WTC11 (cell line): ENCODE measurements around the gene COPS4. TPM values are rescaled to one million over a fixed set of nuclear protein-coding genes. Genes with fewer than 3 reads are reported as not detected.

Source experiments
- ATAC-seq: fragments of 200-7000 bp; cut with Tn5 transposase; 2 replicates; pipeline ENCODE4 v1.10.0; 2021; ENCODE audit warnings: mild to moderate bottlenecking, moderate library complexity
- CTCF ChIA-PET: fragments of 300-600 bp; sonication (Branson Sonifier 250); formaldehyde crosslinking; loops from one replicate; lab custom pipeline; 2021; ENCODE audit warnings: antibody characterized with exemption; lab: Charles Lee
- POLR2A ChIA-PET: fragments of 350-600 bp; sonication (Branson Sonifier 250); formaldehyde crosslinking; loops from one replicate; lab custom pipeline; 2021; ENCODE audit warnings: antibody characterized with exemption; lab: Charles Lee
- DNase-seq: peaks from one replicate; pipeline ENCODE4 v3.0.0; 2021; ENCODE audit warnings: low spot score
- H3K27ac Mint-ChIP-seq: 2 replicates; pipeline ENCODE4 v1.8.0; 2021; ENCODE audit warnings: mixed read lengths
- H3K27me3 Mint-ChIP-seq: 2 replicates; pipeline ENCODE4 v1.8.0; 2021; ENCODE audit warnings: low read depth, mild to moderate bottlenecking, moderate library complexity, mixed read lengths
- H3K36me3 Mint-ChIP-seq: 2 replicates; pipeline ENCODE4 v1.8.0; 2021; ENCODE audit warnings: mixed read lengths
- H3K4me1 Mint-ChIP-seq: 2 replicates; pipeline ENCODE4 v1.8.0; 2022; ENCODE audit warnings: mixed read lengths
- H3K4me3 Mint-ChIP-seq: 2 replicates; pipeline ENCODE4 v1.8.0; 2021; ENCODE audit warnings: mild to moderate bottlenecking, moderate library complexity, mixed read lengths
- H3K9me3 Mint-ChIP-seq: 2 replicates; pipeline ENCODE4 v1.8.0; 2021; ENCODE audit warnings: mixed read lengths
- ELF4 ChIP-seq: sonication (generic); formaldehyde crosslinking; IDR thresholded peaks from 2 replicates; pipeline ENCODE4 v1.8.1; 2022; ENCODE audit warnings: low read depth, mild to moderate bottlenecking, moderate library complexity, missing genetic modification reagents
- RORB ChIP-seq: fragments of 250-450 bp; sonication (Bioruptor Pico); IDR thresholded peaks from 2 replicates; pipeline ENCODE4 v1.9.0; 2021; ENCODE audit warnings: mild to moderate bottlenecking
- SMAD4 ChIP-seq: sonication (generic); formaldehyde crosslinking; IDR thresholded peaks from 2 replicates; pipeline ENCODE4 v1.8.0; 2022; ENCODE audit warnings: mild to moderate bottlenecking, missing genetic modification reagents
- ZNF416 ChIP-seq: fragments of 250-450 bp; sonication (Bioruptor Pico); IDR thresholded peaks from 2 replicates; pipeline ENCODE4 v1.9.0; 2021; ENCODE audit warnings: mild to moderate bottlenecking, inconsistent platforms
- total RNA-seq: library from RNA; stranded (reverse); gene quantifications from 3 replicates; pipeline ENCODE4 v1.2.3, GENCODE V29; 2021
- TF ChIP-seq, protein P1 (sequence below): sonication (generic); formaldehyde crosslinking; IDR thresholded peaks from 2 replicates; pipeline ENCODE4 v1.8.0; 2022; ENCODE audit warnings: mild to moderate bottlenecking, missing genetic modification reagents
- TF ChIP-seq, protein P2 (sequence below): fragments of 250-450 bp; sonication (Bioruptor Pico); IDR thresholded peaks from 2 replicates; pipeline ENCODE4 v1.9.0; 2021; ENCODE audit warnings: mild to moderate bottlenecking
- TF ChIP-seq, protein P3 (sequence below): fragments of 250-450 bp; sonication (Bioruptor Pico); IDR thresholded peaks from 2 replicates; pipeline ENCODE4 v1.9.0; 2021; ENCODE audit warnings: moderate library complexity, mild to moderate bottlenecking, inconsistent platforms, borderline replicate concordance
- TF ChIP-seq, protein P4 (sequence below): sonication (generic); formaldehyde crosslinking; IDR thresholded peaks from 2 replicates; pipeline ENCODE4 v1.8.1; 2022; ENCODE audit warnings: low read depth, missing genetic modification reagents, borderline replicate concordance
- TF ChIP-seq, protein P5 (sequence below): sonication (generic); formaldehyde crosslinking; IDR thresholded peaks from 2 replicates; pipeline ENCODE4 v1.8.0; 2022; ENCODE audit warnings: missing genetic modification reagents
- TF ChIP-seq, protein P6 (sequence below): fragments of 250-450 bp; sonication (Bioruptor Pico); IDR thresholded peaks from 2 replicates; pipeline ENCODE4 v1.9.0; 2021; ENCODE audit warnings: mild to moderate bottlenecking, borderline replicate concordance
- TF ChIP-seq, protein P7 (sequence below): sonication (generic); formaldehyde crosslinking; IDR thresholded peaks from 2 replicates; pipeline ENCODE4 v1.8.1; 2022; ENCODE audit warnings: low read depth, mild to moderate bottlenecking, moderate library complexity, missing genetic modification reagents, borderline replicate concordance
- TF ChIP-seq, protein P8 (sequence below): sonication (generic); formaldehyde crosslinking; conservative IDR thresholded peaks from 2 replicates; pipeline ENCODE4 v1.8.1; 2023; ENCODE audit warnings: mild to moderate bottlenecking, low read depth, missing genetic modification reagents, moderate library complexity

COPS4 gene
- total RNA-seq, 1 experiment from 2014 or later = 30.9 TPM

DNA sequence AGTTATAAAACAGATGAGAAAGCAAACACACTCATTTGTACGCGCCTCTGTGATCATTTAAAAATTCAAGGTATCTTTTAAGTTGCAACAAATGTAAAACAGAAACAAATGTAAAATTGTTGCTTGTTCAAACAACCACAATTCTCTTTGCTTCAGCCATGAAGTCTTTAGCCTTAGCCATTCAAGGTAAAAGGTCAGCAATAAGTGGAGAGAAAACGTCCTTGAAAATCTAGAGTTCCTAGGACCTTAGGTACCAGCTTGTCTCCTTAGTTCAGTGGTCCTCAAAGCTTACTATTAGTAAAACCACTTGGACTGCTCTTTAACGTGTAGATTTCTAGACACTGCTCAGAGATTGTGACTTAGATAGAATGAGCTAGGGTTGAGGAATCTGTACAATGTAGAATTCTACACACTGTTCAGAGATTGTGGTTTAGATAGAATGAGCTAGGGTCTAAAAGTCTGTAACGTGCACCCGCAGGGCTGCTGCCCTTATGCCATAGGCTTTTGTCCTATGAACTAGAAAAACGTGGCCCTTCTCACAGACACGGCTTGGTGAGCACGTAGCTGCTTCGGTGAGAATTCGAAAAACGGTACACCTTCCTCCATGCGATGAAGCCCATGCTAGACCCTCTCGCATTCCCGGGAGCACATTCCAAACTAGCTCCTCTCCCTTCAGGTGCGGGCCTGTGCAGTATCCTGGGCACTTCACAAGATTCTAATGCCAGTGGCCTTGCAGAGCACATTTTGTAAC is 77.9 kb downstream of the COPS4 start:
- no peaks in the 10 kb centered on the region for H3K9me3 Mint-ChIP-seq
- TF ChIP-seq, protein P1, sequence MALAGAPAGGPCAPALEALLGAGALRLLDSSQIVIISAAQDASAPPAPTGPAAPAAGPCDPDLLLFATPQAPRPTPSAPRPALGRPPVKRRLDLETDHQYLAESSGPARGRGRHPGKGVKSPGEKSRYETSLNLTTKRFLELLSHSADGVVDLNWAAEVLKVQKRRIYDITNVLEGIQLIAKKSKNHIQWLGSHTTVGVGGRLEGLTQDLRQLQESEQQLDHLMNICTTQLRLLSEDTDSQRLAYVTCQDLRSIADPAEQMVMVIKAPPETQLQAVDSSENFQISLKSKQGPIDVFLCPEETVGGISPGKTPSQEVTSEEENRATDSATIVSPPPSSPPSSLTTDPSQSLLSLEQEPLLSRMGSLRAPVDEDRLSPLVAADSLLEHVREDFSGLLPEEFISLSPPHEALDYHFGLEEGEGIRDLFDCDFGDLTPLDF (CRISPR knock-in tag) = no peak
- TF ChIP-seq, protein P2, sequence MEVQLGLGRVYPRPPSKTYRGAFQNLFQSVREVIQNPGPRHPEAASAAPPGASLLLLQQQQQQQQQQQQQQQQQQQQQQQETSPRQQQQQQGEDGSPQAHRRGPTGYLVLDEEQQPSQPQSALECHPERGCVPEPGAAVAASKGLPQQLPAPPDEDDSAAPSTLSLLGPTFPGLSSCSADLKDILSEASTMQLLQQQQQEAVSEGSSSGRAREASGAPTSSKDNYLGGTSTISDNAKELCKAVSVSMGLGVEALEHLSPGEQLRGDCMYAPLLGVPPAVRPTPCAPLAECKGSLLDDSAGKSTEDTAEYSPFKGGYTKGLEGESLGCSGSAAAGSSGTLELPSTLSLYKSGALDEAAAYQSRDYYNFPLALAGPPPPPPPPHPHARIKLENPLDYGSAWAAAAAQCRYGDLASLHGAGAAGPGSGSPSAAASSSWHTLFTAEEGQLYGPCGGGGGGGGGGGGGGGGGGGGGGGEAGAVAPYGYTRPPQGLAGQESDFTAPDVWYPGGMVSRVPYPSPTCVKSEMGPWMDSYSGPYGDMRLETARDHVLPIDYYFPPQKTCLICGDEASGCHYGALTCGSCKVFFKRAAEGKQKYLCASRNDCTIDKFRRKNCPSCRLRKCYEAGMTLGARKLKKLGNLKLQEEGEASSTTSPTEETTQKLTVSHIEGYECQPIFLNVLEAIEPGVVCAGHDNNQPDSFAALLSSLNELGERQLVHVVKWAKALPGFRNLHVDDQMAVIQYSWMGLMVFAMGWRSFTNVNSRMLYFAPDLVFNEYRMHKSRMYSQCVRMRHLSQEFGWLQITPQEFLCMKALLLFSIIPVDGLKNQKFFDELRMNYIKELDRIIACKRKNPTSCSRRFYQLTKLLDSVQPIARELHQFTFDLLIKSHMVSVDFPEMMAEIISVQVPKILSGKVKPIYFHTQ (CRISPR knock-in tag) = no peak
- TF ChIP-seq, protein P3, sequence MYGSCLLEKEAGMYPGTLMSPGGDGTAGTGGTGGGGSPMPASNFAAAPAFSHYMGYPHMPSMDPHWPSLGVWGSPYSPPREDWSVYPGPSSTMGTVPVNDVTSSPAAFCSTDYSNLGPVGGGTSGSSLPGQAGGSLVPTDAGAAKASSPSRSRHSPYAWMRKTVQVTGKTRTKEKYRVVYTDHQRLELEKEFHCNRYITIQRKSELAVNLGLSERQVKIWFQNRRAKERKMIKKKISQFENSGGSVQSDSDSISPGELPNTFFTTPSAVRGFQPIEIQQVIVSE (CRISPR knock-in tag) = no peak
- TF ChIP-seq, protein P4, sequence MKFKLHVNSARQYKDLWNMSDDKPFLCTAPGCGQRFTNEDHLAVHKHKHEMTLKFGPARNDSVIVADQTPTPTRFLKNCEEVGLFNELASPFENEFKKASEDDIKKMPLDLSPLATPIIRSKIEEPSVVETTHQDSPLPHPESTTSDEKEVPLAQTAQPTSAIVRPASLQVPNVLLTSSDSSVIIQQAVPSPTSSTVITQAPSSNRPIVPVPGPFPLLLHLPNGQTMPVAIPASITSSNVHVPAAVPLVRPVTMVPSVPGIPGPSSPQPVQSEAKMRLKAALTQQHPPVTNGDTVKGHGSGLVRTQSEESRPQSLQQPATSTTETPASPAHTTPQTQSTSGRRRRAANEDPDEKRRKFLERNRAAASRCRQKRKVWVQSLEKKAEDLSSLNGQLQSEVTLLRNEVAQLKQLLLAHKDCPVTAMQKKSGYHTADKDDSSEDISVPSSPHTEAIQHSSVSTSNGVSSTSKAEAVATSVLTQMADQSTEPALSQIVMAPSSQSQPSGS (CRISPR knock-in tag) = no peak
- TF ChIP-seq ZNF416 (CRISPR knock-in tag) = no peak
- TF ChIP-seq RORB (CRISPR knock-in tag) = no peak
- TF ChIP-seq, protein P5, sequence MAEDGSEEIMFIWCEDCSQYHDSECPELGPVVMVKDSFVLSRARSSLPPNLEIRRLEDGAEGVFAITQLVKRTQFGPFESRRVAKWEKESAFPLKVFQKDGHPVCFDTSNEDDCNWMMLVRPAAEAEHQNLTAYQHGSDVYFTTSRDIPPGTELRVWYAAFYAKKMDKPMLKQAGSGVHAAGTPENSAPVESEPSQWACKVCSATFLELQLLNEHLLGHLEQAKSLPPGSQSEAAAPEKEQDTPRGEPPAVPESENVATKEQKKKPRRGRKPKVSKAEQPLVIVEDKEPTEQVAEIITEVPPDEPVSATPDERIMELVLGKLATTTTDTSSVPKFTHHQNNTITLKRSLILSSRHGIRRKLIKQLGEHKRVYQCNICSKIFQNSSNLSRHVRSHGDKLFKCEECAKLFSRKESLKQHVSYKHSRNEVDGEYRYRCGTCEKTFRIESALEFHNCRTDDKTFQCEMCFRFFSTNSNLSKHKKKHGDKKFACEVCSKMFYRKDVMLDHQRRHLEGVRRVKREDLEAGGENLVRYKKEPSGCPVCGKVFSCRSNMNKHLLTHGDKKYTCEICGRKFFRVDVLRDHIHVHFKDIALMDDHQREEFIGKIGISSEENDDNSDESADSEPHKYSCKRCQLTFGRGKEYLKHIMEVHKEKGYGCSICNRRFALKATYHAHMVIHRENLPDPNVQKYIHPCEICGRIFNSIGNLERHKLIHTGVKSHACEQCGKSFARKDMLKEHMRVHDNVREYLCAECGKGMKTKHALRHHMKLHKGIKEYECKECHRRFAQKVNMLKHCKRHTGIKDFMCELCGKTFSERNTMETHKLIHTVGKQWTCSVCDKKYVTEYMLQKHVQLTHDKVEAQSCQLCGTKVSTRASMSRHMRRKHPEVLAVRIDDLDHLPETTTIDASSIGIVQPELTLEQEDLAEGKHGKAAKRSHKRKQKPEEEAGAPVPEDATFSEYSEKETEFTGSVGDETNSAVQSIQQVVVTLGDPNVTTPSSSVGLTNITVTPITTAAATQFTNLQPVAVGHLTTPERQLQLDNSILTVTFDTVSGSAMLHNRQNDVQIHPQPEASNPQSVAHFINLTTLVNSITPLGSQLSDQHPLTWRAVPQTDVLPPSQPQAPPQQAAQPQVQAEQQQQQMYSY (CRISPR knock-in tag) = no peak
- TF ChIP-seq, all 79 proteins: peak for 0
- ChIA-PET CTCF (interaction anchor here (0.7 to 2.1 kb wide), 3 partner anchors 39 to 148 kb away, joined by 3 to 5 read pairs (median 3); no protein-coding TSS in a partner anchor), POLR2A (no interaction called here)
- Mint-ChIP-seq H3K27me3 (peaks cover 16% of the 10 kb centered on the region), H3K4me1 (peaks cover 49% of the 10 kb centered on the region), H3K27ac (no peak overlapping the region), H3K36me3 (no peaks in the 10 kb centered on the region), H3K4me3 (no peak overlapping the region)
- no peak for DNase-seq
- ATAC-seq = no peak

DNA sequence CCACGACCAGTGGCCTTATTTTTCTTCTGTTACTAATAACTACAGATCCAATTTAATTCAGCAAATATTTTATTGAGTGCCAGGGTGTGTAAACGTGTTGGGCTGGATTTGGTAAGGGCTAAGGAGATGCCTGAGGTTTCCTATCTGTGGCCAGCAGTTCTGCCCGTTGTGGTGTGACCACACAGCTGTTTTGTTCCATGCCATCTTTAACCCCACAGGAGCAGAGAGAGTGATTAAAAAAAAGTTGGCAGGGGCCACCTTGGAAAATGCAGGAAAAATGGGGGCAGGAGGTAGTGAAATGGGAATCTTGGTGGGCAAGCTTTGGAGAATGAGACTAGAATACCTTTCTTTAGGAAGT is 78.4 kb downstream of the COPS4 start:
- ChIA-PET CTCF (interaction anchor here (0.7 to 2.1 kb wide), 3 partner anchors 40 to 147 kb away, joined by 3 to 5 read pairs (median 3); no protein-coding TSS in a partner anchor), POLR2A (no interaction called here)
- H3K9me3 Mint-ChIP-seq = no peaks in the 10 kb centered on the region
- DNase-seq (no peak), ATAC-seq (no peak)
- TF ChIP-seq, protein P6, sequence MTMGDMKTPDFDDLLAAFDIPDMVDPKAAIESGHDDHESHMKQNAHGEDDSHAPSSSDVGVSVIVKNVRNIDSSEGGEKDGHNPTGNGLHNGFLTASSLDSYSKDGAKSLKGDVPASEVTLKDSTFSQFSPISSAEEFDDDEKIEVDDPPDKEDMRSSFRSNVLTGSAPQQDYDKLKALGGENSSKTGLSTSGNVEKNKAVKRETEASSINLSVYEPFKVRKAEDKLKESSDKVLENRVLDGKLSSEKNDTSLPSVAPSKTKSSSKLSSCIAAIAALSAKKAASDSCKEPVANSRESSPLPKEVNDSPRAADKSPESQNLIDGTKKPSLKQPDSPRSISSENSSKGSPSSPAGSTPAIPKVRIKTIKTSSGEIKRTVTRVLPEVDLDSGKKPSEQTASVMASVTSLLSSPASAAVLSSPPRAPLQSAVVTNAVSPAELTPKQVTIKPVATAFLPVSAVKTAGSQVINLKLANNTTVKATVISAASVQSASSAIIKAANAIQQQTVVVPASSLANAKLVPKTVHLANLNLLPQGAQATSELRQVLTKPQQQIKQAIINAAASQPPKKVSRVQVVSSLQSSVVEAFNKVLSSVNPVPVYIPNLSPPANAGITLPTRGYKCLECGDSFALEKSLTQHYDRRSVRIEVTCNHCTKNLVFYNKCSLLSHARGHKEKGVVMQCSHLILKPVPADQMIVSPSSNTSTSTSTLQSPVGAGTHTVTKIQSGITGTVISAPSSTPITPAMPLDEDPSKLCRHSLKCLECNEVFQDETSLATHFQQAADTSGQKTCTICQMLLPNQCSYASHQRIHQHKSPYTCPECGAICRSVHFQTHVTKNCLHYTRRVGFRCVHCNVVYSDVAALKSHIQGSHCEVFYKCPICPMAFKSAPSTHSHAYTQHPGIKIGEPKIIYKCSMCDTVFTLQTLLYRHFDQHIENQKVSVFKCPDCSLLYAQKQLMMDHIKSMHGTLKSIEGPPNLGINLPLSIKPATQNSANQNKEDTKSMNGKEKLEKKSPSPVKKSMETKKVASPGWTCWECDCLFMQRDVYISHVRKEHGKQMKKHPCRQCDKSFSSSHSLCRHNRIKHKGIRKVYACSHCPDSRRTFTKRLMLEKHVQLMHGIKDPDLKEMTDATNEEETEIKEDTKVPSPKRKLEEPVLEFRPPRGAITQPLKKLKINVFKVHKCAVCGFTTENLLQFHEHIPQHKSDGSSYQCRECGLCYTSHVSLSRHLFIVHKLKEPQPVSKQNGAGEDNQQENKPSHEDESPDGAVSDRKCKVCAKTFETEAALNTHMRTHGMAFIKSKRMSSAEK = no peak
- TF ChIP-seq SMAD4 (CRISPR knock-in tag) = no peak
- TF ChIP-seq, protein P7, sequence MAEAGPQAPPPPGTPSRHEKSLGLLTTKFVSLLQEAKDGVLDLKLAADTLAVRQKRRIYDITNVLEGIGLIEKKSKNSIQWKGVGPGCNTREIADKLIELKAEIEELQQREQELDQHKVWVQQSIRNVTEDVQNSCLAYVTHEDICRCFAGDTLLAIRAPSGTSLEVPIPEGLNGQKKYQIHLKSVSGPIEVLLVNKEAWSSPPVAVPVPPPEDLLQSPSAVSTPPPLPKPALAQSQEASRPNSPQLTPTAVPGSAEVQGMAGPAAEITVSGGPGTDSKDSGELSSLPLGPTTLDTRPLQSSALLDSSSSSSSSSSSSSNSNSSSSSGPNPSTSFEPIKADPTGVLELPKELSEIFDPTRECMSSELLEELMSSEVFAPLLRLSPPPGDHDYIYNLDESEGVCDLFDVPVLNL = no peak
- no peak for TF ChIP-seq ELF4 (CRISPR knock-in tag)
- TF ChIP-seq, protein P8, sequence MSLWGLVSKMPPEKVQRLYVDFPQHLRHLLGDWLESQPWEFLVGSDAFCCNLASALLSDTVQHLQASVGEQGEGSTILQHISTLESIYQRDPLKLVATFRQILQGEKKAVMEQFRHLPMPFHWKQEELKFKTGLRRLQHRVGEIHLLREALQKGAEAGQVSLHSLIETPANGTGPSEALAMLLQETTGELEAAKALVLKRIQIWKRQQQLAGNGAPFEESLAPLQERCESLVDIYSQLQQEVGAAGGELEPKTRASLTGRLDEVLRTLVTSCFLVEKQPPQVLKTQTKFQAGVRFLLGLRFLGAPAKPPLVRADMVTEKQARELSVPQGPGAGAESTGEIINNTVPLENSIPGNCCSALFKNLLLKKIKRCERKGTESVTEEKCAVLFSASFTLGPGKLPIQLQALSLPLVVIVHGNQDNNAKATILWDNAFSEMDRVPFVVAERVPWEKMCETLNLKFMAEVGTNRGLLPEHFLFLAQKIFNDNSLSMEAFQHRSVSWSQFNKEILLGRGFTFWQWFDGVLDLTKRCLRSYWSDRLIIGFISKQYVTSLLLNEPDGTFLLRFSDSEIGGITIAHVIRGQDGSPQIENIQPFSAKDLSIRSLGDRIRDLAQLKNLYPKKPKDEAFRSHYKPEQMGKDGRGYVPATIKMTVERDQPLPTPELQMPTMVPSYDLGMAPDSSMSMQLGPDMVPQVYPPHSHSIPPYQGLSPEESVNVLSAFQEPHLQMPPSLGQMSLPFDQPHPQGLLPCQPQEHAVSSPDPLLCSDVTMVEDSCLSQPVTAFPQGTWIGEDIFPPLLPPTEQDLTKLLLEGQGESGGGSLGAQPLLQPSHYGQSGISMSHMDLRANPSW (CRISPR knock-in tag) = no peak
- no peak overlapping the region for H3K4me3 Mint-ChIP-seq
- no peak overlapping the region for H3K27ac Mint-ChIP-seq
- no peaks in the 10 kb centered on the region for H3K36me3 Mint-ChIP-seq
- peaks cover 12% of the 10 kb centered on the region for H3K27me3 Mint-ChIP-seq
- H3K4me1 Mint-ChIP-seq = peaks cover 46% of the 10 kb centered on the region
